Skeletal muscle tissue (tissue), 4 donors: ENCODE measurements around the gene ZMYND10. TPM values are rescaled to one million over a fixed set of nuclear protein-coding genes. Genes with fewer than 3 reads are reported as not detected.

Experiments used
- H3K27ac ChIP-seq: one replicate; pipeline ENCODE4 v1.7.0; 2013; ENCODE audit warnings: mild to moderate bottlenecking, low read depth, low read length, inconsistent platforms
- H3K27me3 ChIP-seq, 3 donors: one replicate each; pipeline ENCODE4 v1.7.0; 2013; ENCODE audit warnings: low read length in 3 of 3; ENCODE audit not compliant: control insufficient read depth in 3 of 3, insufficient read depth in 3 of 3
- H3K36me3 ChIP-seq, 3 donors: one replicate each; pipeline ENCODE4 v1.7.0; 2013; ENCODE audit warnings: low read length in 3 of 3; ENCODE audit not compliant: control insufficient read depth in 3 of 3, insufficient read depth in 3 of 3
- H3K4me1 ChIP-seq, 3 donors: one replicate each; pipeline ENCODE4 v1.7.0; 2013; ENCODE audit warnings: low read length in 3 of 3, mild to moderate bottlenecking in 3 of 3; ENCODE audit not compliant: control insufficient read depth in 3 of 3, insufficient read depth in 3 of 3
- H3K4me3 ChIP-seq, 3 donors: one replicate each; pipeline ENCODE4 v1.7.0; 2013; ENCODE audit warnings: low read length in 3 of 3
- H3K9ac ChIP-seq, 3 donors: one replicate each; pipeline ENCODE4 v1.7.0; 2013; ENCODE audit warnings: low read length in 3 of 3, mild to moderate bottlenecking in 3 of 3, moderate library complexity in 2 of 3, low read depth in 1 of 3
- H3K9me3 ChIP-seq, 3 donors: one replicate each; pipeline ENCODE4 v1.7.0; 2013; ENCODE audit warnings: low read length in 3 of 3; ENCODE audit not compliant: control insufficient read depth in 3 of 3
- total RNA-seq: library from RNA; depleted of rRNA; stranded (reverse); fragments of >200 nt; gene quantifications from one replicate; pipeline ENCODE4 v1.2.3, GENCODE V29; 2014
- donor health status: Osteomylitis.

ZMYND10 gene
- total RNA-seq, 1 donor from 2014 or later, result 0.52 TPM

- Histone ChIP-seq H3K9me3 (no peaks in the 10 kb centered on the region), H3K27ac (no peak overlapping the region), H3K27me3 (no peaks in the 10 kb centered on the region)
These were observed 51.4 kb downstream of the ZMYND10 start for GRCh38 chr3:50294089-50294488.

GRCh38 chr3:50293079-50293801 is 52.3 kb downstream of the ZMYND10 start:
- Histone ChIP-seq H3K9ac (peak overlapping the region; percentile 77 to 98 (median 92)), H3K27ac (peak overlapping the region; percentile 97), H3K4me3 (peak overlapping the region; percentile 82 to 90 (median 85))

More at GRCh38 chr3:50294089-50294488, 51.4 kb downstream of the ZMYND10 start:
- no peak overlapping the region for H3K4me3 ChIP-seq
- H3K36me3 ChIP-seq, result peaks cover 13 to 19% (median 16%) of the 10 kb centered on the region in 3 donors
- no peak overlapping the region for H3K9ac ChIP-seq
- H3K4me1 ChIP-seq, result peaks cover 32 to 52% (median 34%) of the 10 kb centered on the region in 3 donors

GRCh38 chr3:50292159-50293078 is 53.1 kb downstream of the ZMYND10 start, which contains the start of gene IFRD2:
Gene IFRD2 (minus strand): TSS chr3:50292429. CDS start chr3:50292274, 155 bp downstream.
- no peaks in the 10 kb centered on the region for H3K9me3 ChIP-seq
- peak within 1 kb of the TSS; percentile 85 to 91 (median 90) for H3K4me3 ChIP-seq
- H3K9ac ChIP-seq, result peak within 1 kb of the TSS; percentile 87 to 98 (median 92)
- H3K27ac ChIP-seq, result peak within 1 kb of the TSS; percentile 97
- no peaks in the 10 kb centered on the region for H3K27me3 ChIP-seq
- H3K4me1 ChIP-seq, result peaks cover 23 to 35% (median 24%) of the 10 kb centered on the region in 3 donors
- H3K36me3 ChIP-seq, result peaks cover 24 to 36% (median 28%) of the 10 kb centered on the region in 3 donors

More at GRCh38 chr3:50293079-50293801, 52.3 kb downstream of the ZMYND10 start:
- H3K27me3 ChIP-seq, result no peaks in the 10 kb centered on the region
- no peaks in the 10 kb centered on the region for H3K9me3 ChIP-seq
- peaks cover 21 to 28% (median 25%) of the 10 kb centered on the region in 3 donors for H3K36me3 ChIP-seq
- peaks cover 23 to 44% (median 26%) of the 10 kb centered on the region in 3 donors for H3K4me1 ChIP-seq

Other genes starting within 250 kb of the ZMYND10 start
- gene SEMA3F, start 190.4 kb downstream of the ZMYND10 start, total RNA-seq, result 2.1 TPM
- gene GNAT1, start 154.1 kb downstream of the ZMYND10 start, total RNA-seq, result not detected
- gene SLC38A3, start 140.5 kb downstream of the ZMYND10 start, total RNA-seq, result 0.52 TPM
- gene GNAI2, start 109.5 kb downstream of the ZMYND10 start, total RNA-seq, result 78.8 TPM
- 19.8 TPM for gene SEMA3B, start 76.6 kb downstream of the ZMYND10 start, total RNA-seq
- gene LSMEM2, start 66.6 kb downstream of the ZMYND10 start, total RNA-seq, result 15.1 TPM
- 44.9 TPM for gene IFRD2, start 53.3 kb downstream of the ZMYND10 start, total RNA-seq
- 3.7 TPM for gene HYAL3, start 46.3 kb downstream of the ZMYND10 start, total RNA-seq
- gene NAA80, start 46.3 kb downstream of the ZMYND10 start, total RNA-seq, result 1.6 TPM
- gene HYAL1, start 42.2 kb downstream of the ZMYND10 start, total RNA-seq, result 2.6 TPM
- 43.8 TPM for gene HYAL2, start 23.0 kb downstream of the ZMYND10 start, total RNA-seq
- gene TUSC2, start 17.5 kb downstream of the ZMYND10 start, total RNA-seq, result 7.8 TPM
- 17.7 TPM for gene RASSF1, start 4.9 kb downstream of the ZMYND10 start, total RNA-seq
- 15.7 TPM for gene NPRL2, start 5.0 kb upstream of the ZMYND10 start, total RNA-seq
- 14.1 TPM for gene CYB561D2, start 5.1 kb upstream of the ZMYND10 start, total RNA-seq
- gene TMEM115, start 13.8 kb upstream of the ZMYND10 start, total RNA-seq, result 24.5 TPM
- 1.0 TPM for gene CACNA2D2, start 157.9 kb upstream of the ZMYND10 start, total RNA-seq
- 11.5 TPM for gene C3orf18, start 222.0 kb upstream of the ZMYND10 start, total RNA-seq
- 7.8 TPM for gene HEMK1, start 223.8 kb upstream of the ZMYND10 start, total RNA-seq